Astrocyte (in vitro differentiated cells and primary cell): ENCODE measurements around the gene INPP5A. TPM values are rescaled to one million over a fixed set of nuclear protein-coding genes. Genes with fewer than 3 reads are reported as not detected.

Source experiments
- DNase-seq: peaks from one replicate; pipeline ENCODE4 v3.0.0-alpha.2; 2010; ENCODE audit warnings: low read depth
- FAIRE-seq: peaks from 2 replicates; lab custom pipeline; 2011; peaks lifted over from hg19 to GRCh38; lab: Jason Lieb, UNC
- H2AFZ ChIP-seq: 2 replicates; pipeline ENCODE4 v1.6.0; 2012; ENCODE audit warnings: low read depth, low read length, inconsistent platforms
- H3K27ac ChIP-seq: 2 replicates; pipeline ENCODE4 v1.5.1; 2011; ENCODE audit warnings: low read depth, low read length, inconsistent platforms
- H3K27me3 ChIP-seq: 2 replicates; pipeline ENCODE4 v1.6.0; 2011; ENCODE audit warnings: low read length, inconsistent platforms; ENCODE audit not compliant: insufficient read depth
- H3K36me3 ChIP-seq: 2 replicates; pipeline ENCODE4 v1.5.1; 2011; ENCODE audit warnings: low read length, inconsistent platforms; ENCODE audit not compliant: insufficient read depth
- H3K4me1 ChIP-seq: 2 replicates; pipeline ENCODE4 v1.5.1; 2011; ENCODE audit warnings: low read length, inconsistent platforms; ENCODE audit not compliant: insufficient read depth
- H3K4me2 ChIP-seq: 2 replicates; pipeline ENCODE4 v1.6.0; 2012; ENCODE audit warnings: low read length, inconsistent platforms
- H3K4me3 ChIP-seq: 2 replicates; pipeline ENCODE4 v1.5.1; 2011; ENCODE audit warnings: low read depth, mild to moderate bottlenecking, low read length, inconsistent platforms; ENCODE audit not compliant: insufficient read depth
- H3K79me2 ChIP-seq: 2 replicates; pipeline ENCODE4 v1.6.0; 2012; ENCODE audit warnings: mild to moderate bottlenecking, low read length, inconsistent platforms; ENCODE audit not compliant: insufficient read depth
- H3K9ac ChIP-seq: 2 replicates; pipeline ENCODE4 v1.6.0; 2012; ENCODE audit warnings: mild to moderate bottlenecking, low read length, inconsistent platforms
- H3K9me3 ChIP-seq: 2 replicates; pipeline ENCODE4 v1.5.1; 2012; ENCODE audit warnings: low read depth, mild to moderate bottlenecking, low read length, inconsistent platforms; ENCODE audit not compliant: insufficient read depth
- H4K20me1 ChIP-seq: 2 replicates; pipeline ENCODE4 v1.6.0; 2012; ENCODE audit warnings: low read length, inconsistent platforms; ENCODE audit not compliant: insufficient read depth
- H3K27ac Mint-ChIP-seq: one replicate; pipeline ENCODE4 v1.8.0; 2021; ENCODE audit warnings: mild to moderate bottlenecking, mixed read lengths; ENCODE audit not compliant: unreplicated experiment
- H3K27me3 Mint-ChIP-seq: one replicate; pipeline ENCODE4 v1.8.0; 2021; ENCODE audit warnings: low read depth, mixed read lengths; ENCODE audit not compliant: unreplicated experiment
- H3K36me3 Mint-ChIP-seq: one replicate; pipeline ENCODE4 v1.8.0; 2021; ENCODE audit warnings: low read depth, mixed read lengths; ENCODE audit not compliant: unreplicated experiment
- H3K4me1 Mint-ChIP-seq: one replicate; pipeline ENCODE4 v1.8.0; 2021; ENCODE audit warnings: low read depth, mixed read lengths; ENCODE audit not compliant: unreplicated experiment
- H3K4me3 Mint-ChIP-seq: one replicate; pipeline ENCODE4 v1.8.0; 2021; ENCODE audit warnings: mild to moderate bottlenecking, moderate library complexity, mixed read lengths; ENCODE audit not compliant: unreplicated experiment
- H3K9me3 Mint-ChIP-seq: one replicate; pipeline ENCODE4 v1.8.0; 2021; ENCODE audit warnings: mild to moderate bottlenecking, mixed read lengths; ENCODE audit not compliant: unreplicated experiment
- EZH2 ChIP-seq: IDR thresholded peaks from 2 replicates; pipeline ENCODE4 v1.6.1; 2012; ENCODE audit warnings: mild to moderate bottlenecking, low read length, inconsistent platforms; ENCODE audit not compliant: insufficient read depth
- total RNA-seq: library from RNA; stranded (reverse); gene quantifications from 2 replicates; pipeline ENCODE4 v1.2.1, GENCODE V29; 2021
- TF ChIP-seq, protein P1 (sequence below): IDR thresholded peaks from 2 replicates; pipeline ENCODE4 v1.5.1; 2011; ENCODE audit warnings: low read depth, mild to moderate bottlenecking, inconsistent platforms, low read length, moderate library complexity; ENCODE audit not compliant: insufficient read depth

Gene INPP5A
- total RNA-seq, 1 donor from 2014 or later = 39.1 TPM

DNA sequence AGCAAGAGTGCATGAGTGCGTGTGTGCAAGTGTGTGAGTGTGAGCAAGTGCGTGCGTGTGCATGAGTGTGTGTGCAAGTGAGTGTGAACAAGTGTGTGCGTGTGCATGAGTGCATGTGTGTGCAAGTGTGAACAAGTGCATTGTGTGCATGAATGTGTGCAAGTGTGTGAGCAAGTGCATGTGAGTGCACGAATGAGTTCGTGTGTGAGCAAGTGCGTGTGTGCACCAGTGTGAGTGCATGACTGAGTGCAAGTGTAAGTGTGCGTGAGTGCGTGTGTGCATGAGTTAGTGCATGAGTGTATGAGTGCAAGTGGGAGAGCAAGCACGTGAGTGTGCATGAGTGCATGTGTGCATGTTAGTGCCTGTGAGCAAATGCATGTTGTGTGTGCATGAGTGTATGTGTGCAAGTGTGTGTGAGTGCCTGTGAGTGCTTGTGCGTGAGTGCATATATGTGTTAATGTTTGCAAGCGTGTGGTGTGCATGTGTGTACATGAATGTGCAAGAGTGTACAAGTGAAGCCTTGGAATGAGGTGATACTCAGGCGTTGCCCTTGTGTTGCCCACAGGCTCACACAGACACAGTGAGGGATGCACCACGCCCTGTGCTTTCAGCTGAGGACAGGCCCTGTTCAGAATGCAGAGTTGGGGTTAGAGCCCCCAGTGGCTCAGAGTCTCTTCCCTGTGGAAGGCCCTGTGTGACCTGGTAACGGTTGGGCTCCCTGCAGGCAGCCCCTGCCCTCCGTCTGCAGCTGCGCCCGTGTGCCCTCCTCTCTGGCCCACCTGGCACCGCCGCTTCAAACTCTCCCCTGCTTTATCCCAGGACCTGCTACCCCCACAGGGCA, 151.2 kb downstream of the INPP5A start:
- Histone ChIP-seq H3K9me3 (no peaks in the 10 kb centered on the region), H3K27me3 (no peaks in the 10 kb centered on the region), H3K9ac (no peak overlapping the region), H3K27ac (no peak overlapping the region), H4K20me1 (peaks cover 42% of the 10 kb centered on the region), H2AFZ (no peak overlapping the region), H3K79me2 (peaks cover 35% of the 10 kb centered on the region), H3K4me3 (no peak overlapping the region), H3K4me2 (no peak overlapping the region), H3K36me3 (peaks cover 3% of the 10 kb centered on the region), H3K4me1 (peaks cover 26% of the 10 kb centered on the region)
- Mint-ChIP-seq H3K4me3 (peak overlapping the region; percentile 23), H3K27ac (no peak overlapping the region), H3K9me3 (no peaks in the 10 kb centered on the region), H3K36me3 (peaks cover 3% of the 10 kb centered on the region), H3K27me3 (no peaks in the 10 kb centered on the region), H3K4me1 (peaks cover 7% of the 10 kb centered on the region)
- FAIRE-seq = no peak
- TF ChIP-seq, protein P1, sequence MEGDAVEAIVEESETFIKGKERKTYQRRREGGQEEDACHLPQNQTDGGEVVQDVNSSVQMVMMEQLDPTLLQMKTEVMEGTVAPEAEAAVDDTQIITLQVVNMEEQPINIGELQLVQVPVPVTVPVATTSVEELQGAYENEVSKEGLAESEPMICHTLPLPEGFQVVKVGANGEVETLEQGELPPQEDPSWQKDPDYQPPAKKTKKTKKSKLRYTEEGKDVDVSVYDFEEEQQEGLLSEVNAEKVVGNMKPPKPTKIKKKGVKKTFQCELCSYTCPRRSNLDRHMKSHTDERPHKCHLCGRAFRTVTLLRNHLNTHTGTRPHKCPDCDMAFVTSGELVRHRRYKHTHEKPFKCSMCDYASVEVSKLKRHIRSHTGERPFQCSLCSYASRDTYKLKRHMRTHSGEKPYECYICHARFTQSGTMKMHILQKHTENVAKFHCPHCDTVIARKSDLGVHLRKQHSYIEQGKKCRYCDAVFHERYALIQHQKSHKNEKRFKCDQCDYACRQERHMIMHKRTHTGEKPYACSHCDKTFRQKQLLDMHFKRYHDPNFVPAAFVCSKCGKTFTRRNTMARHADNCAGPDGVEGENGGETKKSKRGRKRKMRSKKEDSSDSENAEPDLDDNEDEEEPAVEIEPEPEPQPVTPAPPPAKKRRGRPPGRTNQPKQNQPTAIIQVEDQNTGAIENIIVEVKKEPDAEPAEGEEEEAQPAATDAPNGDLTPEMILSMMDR = no peak
- TF ChIP-seq EZH2 = no peak
- no peak for DNase-seq

DNA sequence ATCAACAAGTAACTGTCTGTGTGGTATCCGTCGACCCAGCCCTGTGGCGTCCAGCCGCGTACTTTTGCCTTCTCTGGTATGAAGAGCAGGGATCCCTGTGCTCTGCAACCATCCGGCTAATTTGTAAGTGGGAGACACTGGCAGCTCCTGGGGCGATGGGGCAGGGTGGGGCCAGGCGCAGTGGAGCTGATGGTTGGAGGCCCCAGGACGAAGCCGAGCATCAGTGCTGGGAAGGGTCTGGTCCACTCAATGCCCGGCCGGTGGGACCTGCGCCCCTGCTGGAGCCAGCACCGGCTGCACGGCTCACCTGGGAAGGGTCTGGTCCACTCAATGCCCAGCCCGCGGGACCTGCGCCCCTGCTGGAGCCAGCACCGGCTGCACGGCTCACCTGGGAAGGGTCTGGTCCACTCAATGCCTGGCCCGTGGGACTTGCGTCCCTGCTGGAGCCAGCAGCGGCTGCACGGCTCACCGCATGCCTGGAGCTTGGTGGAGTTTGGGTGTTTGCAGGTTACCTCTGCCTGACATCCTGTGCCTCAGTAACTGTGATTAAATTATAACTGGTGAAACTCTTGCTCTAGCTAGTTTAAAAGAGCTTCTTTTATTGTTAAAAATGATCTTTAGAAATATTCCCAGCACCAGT, 152.3 kb downstream of the INPP5A start:
- H3K4me3 Mint-ChIP-seq = no peak overlapping the region
- FAIRE-seq = no peak
- Histone ChIP-seq H3K4me1 (peaks cover 15% of the 10 kb centered on the region), H3K9me3 (no peaks in the 10 kb centered on the region), H3K4me2 (no peak overlapping the region), H3K79me2 (peaks cover 35% of the 10 kb centered on the region), H3K4me3 (no peak overlapping the region), H4K20me1 (peaks cover 33% of the 10 kb centered on the region), H3K9ac (no peak overlapping the region), H3K27ac (no peak overlapping the region), H2AFZ (no peak overlapping the region), H3K27me3 (no peaks in the 10 kb centered on the region), H3K36me3 (peaks cover 3% of the 10 kb centered on the region)
- H3K9me3 Mint-ChIP-seq = no peaks in the 10 kb centered on the region
- H3K27me3 Mint-ChIP-seq = no peaks in the 10 kb centered on the region
- H3K4me1 Mint-ChIP-seq = peaks cover under 1% of the 10 kb centered on the region
- peaks cover 5% of the 10 kb centered on the region for H3K36me3 Mint-ChIP-seq
- no peak for DNase-seq
- no peak for TF ChIP-seq EZH2
- TF ChIP-seq, protein P1 = no peak
- H3K27ac Mint-ChIP-seq = no peak overlapping the region

DNA sequence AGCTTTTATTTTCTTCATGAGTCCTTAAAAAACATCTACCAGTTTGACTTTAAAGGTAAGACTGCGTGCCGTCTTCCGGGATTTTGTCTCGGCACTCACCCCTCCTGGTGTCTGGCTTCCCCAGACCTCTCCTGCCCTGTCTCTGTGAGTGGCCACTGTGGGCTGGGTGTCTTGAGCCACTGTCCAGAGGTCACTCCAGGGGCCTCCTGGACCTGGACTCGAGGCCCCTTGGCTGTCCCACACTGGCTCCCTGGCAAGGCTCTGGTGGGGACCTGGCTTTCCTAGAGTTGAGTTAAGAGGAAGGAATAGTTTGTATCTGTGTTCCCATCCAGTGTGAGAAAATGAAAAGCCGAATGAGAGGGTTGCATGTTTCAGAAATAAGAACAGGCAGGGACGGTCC, 152.8 kb downstream of the INPP5A start:
- H3K4me3 ChIP-seq = no peak overlapping the region
- H3K4me2 ChIP-seq = no peak overlapping the region
- no peaks in the 10 kb centered on the region for H3K27me3 ChIP-seq
- FAIRE-seq (no peak), DNase-seq (no peak)
- Mint-ChIP-seq H3K27me3 (no peaks in the 10 kb centered on the region), H3K36me3 (peaks cover 11% of the 10 kb centered on the region), H3K27ac (no peak overlapping the region), H3K4me3 (no peak overlapping the region), H3K4me1 (no peaks in the 10 kb centered on the region), H3K9me3 (peaks cover 4% of the 10 kb centered on the region)
- no peaks in the 10 kb centered on the region for H3K9me3 ChIP-seq
- H2AFZ ChIP-seq = no peak overlapping the region
- peaks cover 30% of the 10 kb centered on the region for H4K20me1 ChIP-seq
- no peak overlapping the region for H3K9ac ChIP-seq
- no peak for TF ChIP-seq EZH2
- TF ChIP-seq, protein P1 = no peak
- H3K79me2 ChIP-seq = peaks cover 35% of the 10 kb centered on the region
- peaks cover 3% of the 10 kb centered on the region for H3K36me3 ChIP-seq
- no peak overlapping the region for H3K27ac ChIP-seq
- H3K4me1 ChIP-seq = peaks cover 10% of the 10 kb centered on the region
